Esophagus squamous epithelium (tissue), 5 donors: ENCODE data around the gene NHLH1. TPM values are rescaled to one million over a fixed set of nuclear protein-coding genes. Genes with fewer than 3 reads are reported as not detected.

ENCODE experiments used
- DNase-seq: peaks from one replicate; lab custom pipeline; 2025; lab: John Stamatoyannopoulos, UW
- H3K27ac ChIP-seq, 4 donors: fragments of 200-600 bp; sonication (generic); one replicate each; pipeline ENCODE4 v1.5.1; 2016 to 2019; ENCODE audit warnings: mild to moderate bottlenecking in 1 of 4
- H3K27me3 ChIP-seq, 4 donors: fragments of 200-600 bp; sonication (generic); 1 replicate in 3 of 4; 2 replicates in 1 of 4; pipeline versions ENCODE4 v1.5.1 to v1.6.0; 2017 to 2021; ENCODE audit warnings: antibody characterized with exemption in 1 of 4
- H3K36me3 ChIP-seq, 3 donors: fragments of 200-600 bp; sonication (generic); one replicate each; pipeline ENCODE4 v1.5.1; 2016 to 2019
- H3K4me1 ChIP-seq, 3 donors: fragments of 200-600 bp; sonication (generic); one replicate each; pipeline ENCODE4 v1.5.1; 2017 to 2019
- H3K4me3 ChIP-seq, 4 donors: fragments of 200-600 bp; sonication (generic); 1 replicate in 3 of 4; 2 replicates in 1 of 4; pipeline ENCODE4 v1.5.1; 2016 to 2019; ENCODE audit warnings: mild to moderate bottlenecking in 2 of 4, moderate library complexity in 1 of 4
- H3K9me3 ChIP-seq, 3 donors: fragments of 200-600 bp; sonication (generic); one replicate each; pipeline ENCODE4 v1.5.1; 2016 to 2019
- POLR2A ChIP-seq, 4 donors: fragments of 450-650 bp; IDR thresholded peaks; one replicate each; pipeline ENCODE4 v1.6.1; 2017; ENCODE audit warnings: antibody characterized with exemption in 4 of 4, mild to moderate bottlenecking in 4 of 4, moderate library complexity in 3 of 4
- WGBS, 2 donors: methylation state at CpG; one replicate each; pipeline ENCODE4 v1.1.5; 2018; 5-methylcytosine and 5-hydroxymethylcytosine counted together
- intact Hi-C: fragments of 100-400 bp; cut with DNase I; formaldehyde crosslinking; loops from one replicate; pipeline ENCODE4 v1.15.0; 2022
- total RNA-seq, 4 donors: library from RNA; depleted of rRNA; stranded (reverse); fragments of >200 nt; gene quantifications; one replicate each; pipeline ENCODE4 v1.1.0, GENCODE V29; 2016
- TF ChIP-seq, protein P1 (sequence below), 6 experiments: fragments of 450-650 bp in 4 of 6; fragments of 200-600 bp in 2 of 6; sonication (generic) in 2 of 6; IDR thresholded peaks; one replicate each; pipeline ENCODE4 v1.5.1; 2016 to 2019; ENCODE audit warnings: antibody characterized with exemption in 6 of 6, mild to moderate bottlenecking in 4 of 6, moderate library complexity in 4 of 6
- donor health status: DM: yes; HTN: yes; CAD: no.

NHLH1 gene
- total RNA-seq, 4 donors from 2014 or later: 0.19 TPM; not detected in 3

GRCh38 chr1:160342953-160343869 lies 23.7 kb upstream of the NHLH1 start, which contains the start of the genes COPA and NCSTN:
Gene COPA, minus strand, starts transcription at chr1:160343250. Its CDS starts 80 bp downstream, at chr1:160343170.
Gene NCSTN, plus strand, starts transcription at chr1:160343383. Its CDS starts 14 bp downstream, at chr1:160343397.
- peak; percentile 73 for DNase-seq
- Histone ChIP-seq H3K27ac (peak within 1 kb of the TSS; percentile 86 to 96 (median 92)), H3K4me1 (peaks cover 0 to 63% (median 17%) of the 10 kb centered on the region in 3 donors), H3K36me3 (peaks cover 0 to 55% (median 8%) of the 10 kb centered on the region in 3 donors), H3K4me3 (peak within 1 kb of the TSS; percentile 73 to 91 (median 82)), H3K27me3 (no peaks in the 10 kb centered on the region), H3K9me3 (no peaks in the 10 kb centered on the region)
- intact Hi-C loops: no loop called here
- peak in 2 of 4 donors; percentile 83 to 86 for TF ChIP-seq POLR2A (IDR thresholded peaks at IDR 0.05)
- TF ChIP-seq, protein P1, sequence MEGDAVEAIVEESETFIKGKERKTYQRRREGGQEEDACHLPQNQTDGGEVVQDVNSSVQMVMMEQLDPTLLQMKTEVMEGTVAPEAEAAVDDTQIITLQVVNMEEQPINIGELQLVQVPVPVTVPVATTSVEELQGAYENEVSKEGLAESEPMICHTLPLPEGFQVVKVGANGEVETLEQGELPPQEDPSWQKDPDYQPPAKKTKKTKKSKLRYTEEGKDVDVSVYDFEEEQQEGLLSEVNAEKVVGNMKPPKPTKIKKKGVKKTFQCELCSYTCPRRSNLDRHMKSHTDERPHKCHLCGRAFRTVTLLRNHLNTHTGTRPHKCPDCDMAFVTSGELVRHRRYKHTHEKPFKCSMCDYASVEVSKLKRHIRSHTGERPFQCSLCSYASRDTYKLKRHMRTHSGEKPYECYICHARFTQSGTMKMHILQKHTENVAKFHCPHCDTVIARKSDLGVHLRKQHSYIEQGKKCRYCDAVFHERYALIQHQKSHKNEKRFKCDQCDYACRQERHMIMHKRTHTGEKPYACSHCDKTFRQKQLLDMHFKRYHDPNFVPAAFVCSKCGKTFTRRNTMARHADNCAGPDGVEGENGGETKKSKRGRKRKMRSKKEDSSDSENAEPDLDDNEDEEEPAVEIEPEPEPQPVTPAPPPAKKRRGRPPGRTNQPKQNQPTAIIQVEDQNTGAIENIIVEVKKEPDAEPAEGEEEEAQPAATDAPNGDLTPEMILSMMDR (IDR thresholded peaks at IDR 0.05): peak in 1 of 6 experiments; percentile 32
- WGBS, 2 donors: 0% methylated on average over 48 to 49 of the region's 58 CpGs

DNA sequence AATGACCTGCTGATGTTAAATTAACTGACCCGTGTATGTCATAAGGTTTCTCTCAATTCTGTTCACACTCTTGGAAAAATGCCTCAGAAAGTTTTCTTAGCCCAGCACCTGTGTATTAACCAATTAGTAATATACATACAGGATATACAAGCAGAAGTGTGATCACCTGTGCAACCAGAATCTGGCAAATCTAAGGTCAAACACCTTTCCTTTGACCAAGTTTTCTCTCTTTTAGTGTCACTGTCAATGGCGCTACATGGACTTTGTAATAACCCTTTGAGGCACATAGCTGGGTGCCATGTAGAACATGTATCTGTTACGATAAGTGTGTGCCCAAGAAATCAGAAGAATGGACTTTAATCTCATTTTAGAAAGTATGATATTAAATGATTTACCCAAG lies 22.6 kb upstream of the NHLH1 start:
- Histone ChIP-seq H3K4me1 (peaks cover 0 to 63% (median 17%) of the 10 kb centered on the region in 3 donors), H3K4me3 (peak overlapping the region; percentile 73 to 91 (median 82)), H3K27me3 (no peaks in the 10 kb centered on the region), H3K36me3 (peaks cover 0 to 55% (median 15%) of the 10 kb centered on the region in 3 donors), H3K9me3 (no peaks in the 10 kb centered on the region), H3K27ac (peak overlapping the region in 2 of 4 donors; percentile 95 to 96)
- WGBS, 2 donors: 78 to 83% methylated on average over 3 of the region's 3 CpGs
- no peak for DNase-seq
- intact Hi-C loops: no loop called here
- no peak for TF ChIP-seq POLR2A (IDR thresholded peaks at IDR 0.05)
- TF ChIP-seq, protein P1 (IDR thresholded peaks at IDR 0.05): no peak

DNA sequence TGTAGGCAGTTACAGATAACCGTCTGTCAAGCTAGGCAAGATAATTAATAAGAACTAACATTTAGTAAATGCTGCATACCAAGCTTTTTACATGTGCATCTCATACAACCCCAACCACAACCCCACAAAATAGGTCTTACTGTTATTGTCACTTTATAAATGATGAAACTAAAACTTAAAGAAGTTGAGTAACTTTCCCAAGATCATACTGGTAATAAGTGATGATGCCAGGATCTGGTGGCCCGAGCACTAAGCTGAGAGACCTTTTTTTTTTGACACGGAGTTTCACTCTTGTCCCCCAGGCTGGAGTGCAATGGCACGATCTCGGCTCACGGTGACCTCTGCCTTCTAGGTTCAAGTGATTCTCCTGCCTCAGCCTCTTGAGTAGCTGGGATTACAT lies 21.9 kb upstream of the NHLH1 start:
- Histone ChIP-seq H3K9me3 (no peaks in the 10 kb centered on the region), H3K36me3 (peaks cover 0 to 55% (median 20%) of the 10 kb centered on the region in 3 donors), H3K27ac (no peak overlapping the region), H3K4me3 (no peak overlapping the region), H3K27me3 (no peaks in the 10 kb centered on the region), H3K4me1 (peaks cover 0 to 63% (median 17%) of the 10 kb centered on the region in 3 donors)
- TF ChIP-seq POLR2A (IDR thresholded peaks at IDR 0.05): no peak
- TF ChIP-seq, protein P1 (IDR thresholded peaks at IDR 0.05): no peak
- WGBS, 2 donors: 89 to 97% methylated on average over 6 of the region's 6 CpGs
- intact Hi-C loops: no loop called here
- no peak for DNase-seq

GRCh38 chr1:160346463-160346862 lies 20.4 kb upstream of the NHLH1 start:
- no peak overlapping the region for H3K27ac ChIP-seq
- no peaks in the 10 kb centered on the region for H3K9me3 ChIP-seq
- H3K36me3 ChIP-seq: peaks cover 7 to 68% (median 35%) of the 10 kb centered on the region in 3 donors
- H3K4me1 ChIP-seq: peaks cover 0 to 49% (median 8%) of the 10 kb centered on the region in 3 donors
- TF ChIP-seq, protein P1 (IDR thresholded peaks at IDR 0.05): no peak
- TF ChIP-seq POLR2A (IDR thresholded peaks at IDR 0.05): no peak
- no peak overlapping the region for H3K4me3 ChIP-seq
- H3K27me3 ChIP-seq: no peaks in the 10 kb centered on the region
- intact Hi-C loops: no loop called here
- DNase-seq: no peak
- 83 to 91% methylated on average over 5 to 6 of the region's 10 CpGs for WGBS, 2 donors

DNA sequence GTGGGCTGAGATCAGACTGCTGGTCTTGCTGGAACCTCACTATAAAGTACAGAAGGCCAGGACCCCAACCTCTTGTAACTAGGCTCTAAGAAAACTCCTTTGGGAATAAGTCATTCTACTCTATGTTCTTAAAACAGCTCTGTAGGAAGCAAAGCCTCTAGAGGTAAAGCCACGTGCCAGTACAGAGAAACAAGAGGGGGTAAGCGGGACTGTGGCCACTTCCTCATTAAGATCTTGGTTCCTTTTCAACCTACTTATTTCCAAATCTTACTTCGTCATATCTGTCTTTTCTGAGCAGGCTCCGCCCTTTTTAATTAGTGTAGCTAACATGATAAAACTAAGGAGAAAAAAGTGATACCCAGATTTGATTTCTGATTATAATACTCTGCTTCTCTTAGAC lies 19.9 kb upstream of the NHLH1 start:
- H3K4me1 ChIP-seq: peaks cover 0 to 44% (median 5%) of the 10 kb centered on the region in 3 donors
- no peaks in the 10 kb centered on the region for H3K27me3 ChIP-seq
- intact Hi-C loops: no loop called here
- no peak for TF ChIP-seq POLR2A (IDR thresholded peaks at IDR 0.05)
- TF ChIP-seq, protein P1 (IDR thresholded peaks at IDR 0.05): no peak
- WGBS, 2 donors: 66 to 72% methylated on average over 4 of the region's 4 CpGs
- peaks cover 12 to 73% (median 40%) of the 10 kb centered on the region in 3 donors for H3K36me3 ChIP-seq
- H3K27ac ChIP-seq: no peak overlapping the region
- H3K9me3 ChIP-seq: no peaks in the 10 kb centered on the region
- no peak overlapping the region for H3K4me3 ChIP-seq
- no peak for DNase-seq
